Colon (tissue), 2 donors: ENCODE measurements around the gene NKD1.

Source experiments
- FAIRE-seq: peaks from 2 replicates; lab custom pipeline; 2012; peaks lifted over from hg19 to GRCh38; lab: Jason Lieb, UNC
- donor health status: control.
- donor health status: control.

The NKD1 gene

GRCh38 chr16:50600582-50601283, 52.5 kb downstream of the NKD1 start:
- FAIRE-seq, result no peak

- FAIRE-seq, result no peak
Observed at GRCh38 chr16:50601341-50601740, 53.1 kb downstream of the NKD1 start.

GRCh38 chr16:50602126-50602525, 53.9 kb downstream of the NKD1 start:
- FAIRE-seq, result no peak

GRCh38 chr16:50602531-50603205, 54.5 kb downstream of the NKD1 start:
- no peak for FAIRE-seq

- no peak for FAIRE-seq
Observed at GRCh38 chr16:50603206-50604064, 55.2 kb downstream of the NKD1 start.

GRCh38 chr16:50604065-50604418, 55.8 kb downstream of the NKD1 start:
- FAIRE-seq, result no peak

- FAIRE-seq, result no peak
Observed at GRCh38 chr16:50604610-50605009, 56.4 kb downstream of the NKD1 start.

GRCh38 chr16:50605733-50606430, 57.7 kb downstream of the NKD1 start:
- FAIRE-seq, result no peak

- FAIRE-seq, result no peak
Observed at GRCh38 chr16:50606431-50607050, 58.3 kb downstream of the NKD1 start.

GRCh38 chr16:50607051-50607431, 58.8 kb downstream of the NKD1 start:
- FAIRE-seq, result no peak

- FAIRE-seq, result no peak
Observed at GRCh38 chr16:50607447-50607846, 59.3 kb downstream of the NKD1 start.

GRCh38 chr16:50607970-50608557, 59.9 kb downstream of the NKD1 start:
- no peak for FAIRE-seq

- no peak for FAIRE-seq
Observed at GRCh38 chr16:50609049-50609448, 60.9 kb downstream of the NKD1 start.

- no peak for FAIRE-seq
Observed at GRCh38 chr16:50609471-50609870, 61.3 kb downstream of the NKD1 start.

GRCh38 chr16:50610331-50611262, 62.4 kb downstream of the NKD1 start:
- no peak for FAIRE-seq

- FAIRE-seq, result no peak
Observed at GRCh38 chr16:50611332-50611934, 63.2 kb downstream of the NKD1 start.

- no peak for FAIRE-seq
Observed at GRCh38 chr16:50611995-50612848, 64.0 kb downstream of the NKD1 start.

GRCh38 chr16:50612849-50613198, 64.6 kb downstream of the NKD1 start:
- FAIRE-seq, result no peak

- no peak for FAIRE-seq
Observed at GRCh38 chr16:50613281-50613963, 65.2 kb downstream of the NKD1 start.
